SH-SY5Y (cell line): ENCODE data around the gene ZC3H6.

Source experiments
- GATA2 ChIP-seq: IDR thresholded peaks from 2 replicates; pipeline ENCODE4 v1.6.1; 2011; ENCODE audit warnings: mild to moderate bottlenecking, low read depth, low read length
- GATA3 ChIP-seq: IDR thresholded peaks from 2 replicates; pipeline ENCODE4 v1.6.1; 2011; ENCODE audit warnings: low read depth, mild to moderate bottlenecking, low read length, moderate library complexity

- TF ChIP-seq GATA2 (no peak), GATA3 (no peak)
These were observed 2.7 kb upstream of the ZC3H6 start for GRCh38 chr2:112272669-112273068.
